RWPE2 (cell line): ENCODE data around the gene SIK3.
A peak's percentile ranks its signal among the peaks of the same experiment; 100 is the strongest.

ENCODE experiments used
- ATAC-seq: fragments of 200-7000 bp; cut with Tn5 transposase; 3 replicates; pipeline ENCODE4 v1.9.1; 2021; ENCODE audit warnings: low read depth
- DNase-seq: peaks from one replicate; pipeline ENCODE4 v3.0.0-alpha.2; 2020; ENCODE audit warnings: low spot score
- H3K27ac ChIP-seq: fragments of 450-650 bp; 2 replicates; pipeline ENCODE4 v1.5.1; 2017; ENCODE audit warnings: mild to moderate bottlenecking; ENCODE audit not compliant: poor library complexity, severe bottlenecking
- H3K27me3 ChIP-seq: fragments of 250-450 bp; sonication (Bioruptor Pico); 2 replicates; pipeline ENCODE4 v1.5.1; 2021; ENCODE audit warnings: mild to moderate bottlenecking, moderate library complexity; ENCODE audit not compliant: insufficient read depth, poor library complexity, severe bottlenecking
- H3K36me3 ChIP-seq: fragments of 250-450 bp; sonication (Bioruptor Pico); 2 replicates; pipeline ENCODE4 v1.5.1; 2020; ENCODE audit warnings: low read depth, mild to moderate bottlenecking, moderate library complexity
- H3K4me1 ChIP-seq: fragments of 250-450 bp; sonication (Bioruptor Pico); 2 replicates; pipeline ENCODE4 v1.5.1; 2021; ENCODE audit warnings: mild to moderate bottlenecking, moderate library complexity; ENCODE audit not compliant: insufficient read depth, poor library complexity, severe bottlenecking
- H3K4me3 ChIP-seq: fragments of 250-450 bp; sonication (Bioruptor Pico); 2 replicates; pipeline ENCODE4 v1.5.1; 2021; ENCODE audit warnings: mild to moderate bottlenecking, moderate library complexity; ENCODE audit not compliant: severe bottlenecking
- H3K9me3 ChIP-seq: fragments of 250-450 bp; sonication (Bioruptor Pico); 2 replicates; pipeline ENCODE4 v1.5.1; 2021; ENCODE audit warnings: mild to moderate bottlenecking, moderate library complexity; ENCODE audit not compliant: severe bottlenecking
- CTCF ChIP-seq: fragments of 450-650 bp; IDR thresholded peaks from one replicate; pipeline ENCODE4 v1.5.1; 2017; ENCODE audit warnings: mild to moderate bottlenecking, moderate library complexity; ENCODE audit not compliant: poor library complexity, severe bottlenecking

The SIK3 gene

GRCh38 chr11:116970485-116971292 is 127.5 kb downstream of the SIK3 start:
- no peak overlapping the region for H3K4me3 ChIP-seq
- ATAC-seq = 0 out of 3 replicates have a peak, but pooled peaks have one; percentile 46
- no peaks in the 10 kb centered on the region for H3K27me3 ChIP-seq
- DNase-seq = no peak
- no peaks in the 10 kb centered on the region for H3K36me3 ChIP-seq
- H3K4me1 ChIP-seq = no peaks in the 10 kb centered on the region
- no peaks in the 10 kb centered on the region for H3K9me3 ChIP-seq
- TF ChIP-seq CTCF = no peak
- H3K27ac ChIP-seq = no peak overlapping the region

DNA sequence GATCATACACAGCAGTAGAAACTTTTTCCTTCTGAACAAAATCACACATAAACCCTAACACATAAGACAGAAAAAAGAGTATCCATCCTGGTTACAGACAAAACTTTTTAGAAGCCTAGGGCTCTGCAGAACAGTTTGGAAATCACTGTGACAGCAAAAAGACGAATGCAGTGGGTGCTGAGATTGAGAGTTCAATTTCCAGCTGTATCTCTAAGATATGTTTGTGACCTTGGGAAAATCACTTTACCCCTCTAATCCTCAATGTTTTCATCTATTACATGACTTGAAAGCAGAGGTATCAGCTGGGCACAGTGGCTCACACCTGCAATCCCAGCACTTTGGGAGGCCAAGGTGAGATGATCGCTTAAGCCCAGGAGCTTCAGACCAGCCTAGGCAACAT is 128.5 kb downstream of the SIK3 start:
- H3K4me1 ChIP-seq = no peaks in the 10 kb centered on the region
- no peak overlapping the region for H3K27ac ChIP-seq
- ATAC-seq (no peak), DNase-seq (no peak)
- no peaks in the 10 kb centered on the region for H3K36me3 ChIP-seq
- no peaks in the 10 kb centered on the region for H3K9me3 ChIP-seq
- H3K4me3 ChIP-seq = no peak overlapping the region
- TF ChIP-seq CTCF = no peak
- H3K27me3 ChIP-seq = no peaks in the 10 kb centered on the region

DNA sequence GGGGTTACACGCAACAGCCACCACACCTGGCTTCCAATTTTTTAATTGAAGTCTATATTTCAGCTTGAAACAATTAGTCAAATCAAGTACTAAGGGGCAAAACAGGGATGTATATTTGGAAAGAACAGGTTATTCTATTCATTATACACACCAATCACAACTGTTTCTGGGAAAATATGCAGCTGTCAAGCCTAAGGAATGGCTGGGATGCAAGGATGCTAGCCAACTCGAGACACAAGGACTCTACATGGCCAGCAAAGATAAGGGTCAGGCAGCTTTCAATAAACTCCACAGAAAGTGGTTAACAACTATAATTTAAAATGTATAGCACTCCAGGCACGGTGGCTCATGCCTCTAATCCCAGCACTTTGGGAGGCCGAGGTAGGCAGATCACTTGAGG is 134.0 kb downstream of the SIK3 start:
- Histone ChIP-seq H3K27ac (no peak overlapping the region), H3K9me3 (no peaks in the 10 kb centered on the region), H3K27me3 (no peaks in the 10 kb centered on the region), H3K36me3 (no peaks in the 10 kb centered on the region), H3K4me1 (peaks cover 6% of the 10 kb centered on the region), H3K4me3 (no peak overlapping the region)
- no peak for TF ChIP-seq CTCF
- no peak for ATAC-seq
- DNase-seq = no peak

- no peak overlapping the region for H3K27ac ChIP-seq
- H3K27me3 ChIP-seq = no peaks in the 10 kb centered on the region
- no peak for TF ChIP-seq CTCF
- no peak overlapping the region for H3K4me3 ChIP-seq
- no peaks in the 10 kb centered on the region for H3K36me3 ChIP-seq
- DNase-seq = no peak
- ATAC-seq = no peak
- H3K4me1 ChIP-seq = peaks cover 6% of the 10 kb centered on the region
- no peaks in the 10 kb centered on the region for H3K9me3 ChIP-seq
Observed at GRCh38 chr11:116963813-116964212, 134.4 kb downstream of the SIK3 start.

DNA sequence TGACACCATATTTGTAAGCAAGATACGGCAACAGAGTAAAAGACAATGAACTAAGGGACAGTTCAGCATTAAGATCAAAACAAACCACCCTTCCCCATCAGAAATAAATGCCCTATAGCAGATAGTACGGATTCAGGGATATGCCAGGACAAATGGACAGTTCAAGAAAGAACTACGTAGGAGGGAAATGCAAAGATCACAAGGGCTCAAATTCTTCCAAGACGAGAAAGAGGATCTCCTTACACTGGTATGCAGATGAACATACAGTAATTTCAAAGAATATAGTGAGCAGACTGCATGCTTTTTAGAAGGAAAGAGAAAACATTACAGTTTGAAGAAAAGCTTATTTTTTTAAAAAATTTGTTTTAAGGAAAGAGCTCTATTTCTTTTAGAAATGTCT is 136.1 kb downstream of the SIK3 start:
- Histone ChIP-seq H3K27ac (no peak overlapping the region), H3K4me1 (peaks cover 6% of the 10 kb centered on the region), H3K4me3 (no peak overlapping the region), H3K9me3 (no peaks in the 10 kb centered on the region), H3K36me3 (no peaks in the 10 kb centered on the region), H3K27me3 (no peaks in the 10 kb centered on the region)
- DNase-seq = no peak
- no peak for ATAC-seq
- TF ChIP-seq CTCF = no peak
